Brain microvascular endothelial cell (primary cell): ENCODE results near the gene FBXW12.
"Not testable (repeated sequence)": the region's sequence is repeated elsewhere in the genome, so short reads cannot be mapped to it uniquely, and the experiment has no call there.

ENCODE experiments used
- DNase-seq: peaks from one replicate; pipeline ENCODE4 v3.0.0-alpha.2; 2020
- H3K27ac ChIP-seq: fragments of 250-450 bp; sonication (Bioruptor Pico); 2 replicates; pipeline ENCODE4 v1.5.1; 2020; ENCODE audit warnings: mild to moderate bottlenecking, moderate library complexity
- H3K27me3 ChIP-seq: fragments of 250-450 bp; sonication (Bioruptor Pico); replicated peaks from 2 replicates; pipeline ENCODE4 v1.5.1; 2020; ENCODE audit warnings: mild to moderate bottlenecking
- H3K36me3 ChIP-seq: fragments of 250-450 bp; sonication (Bioruptor Pico); replicated peaks from 2 replicates; pipeline ENCODE4 v1.5.1; 2020; ENCODE audit warnings: mild to moderate bottlenecking
- H3K4me3 ChIP-seq: 2 replicates; pipeline ENCODE4 v1.5.1; 2011; ENCODE audit warnings: low read depth, mild to moderate bottlenecking, control low read depth, low read length, moderate library complexity
- CTCF ChIP-seq: IDR thresholded peaks from 2 replicates; pipeline ENCODE4 v1.5.1; 2011; ENCODE audit warnings: low read depth, mild to moderate bottlenecking, moderate library complexity, low read length, control low read depth, inconsistent platforms; ENCODE audit errors: missing control alignments
- in situ Hi-C: cut with HindIII; loops from 2 replicates; pipeline ENCODE4 v1.10.0; 2017; ENCODE audit warnings: low sequenced_read_pairs, low pct_ligation_motif_present

Gene FBXW12

GRCh38 chr3:48395714-48396113 is 23.7 kb downstream of the FBXW12 start:
- H3K27me3 ChIP-seq: no peaks in the 10 kb centered on the region
- no peak for DNase-seq
- no peak overlapping the region for H3K4me3 ChIP-seq
- in situ Hi-C loops: no loop called here
- H3K27ac ChIP-seq: no peak overlapping the region
- TF ChIP-seq CTCF: no peak
- H3K36me3 ChIP-seq: no peaks in the 10 kb centered on the region

DNA sequence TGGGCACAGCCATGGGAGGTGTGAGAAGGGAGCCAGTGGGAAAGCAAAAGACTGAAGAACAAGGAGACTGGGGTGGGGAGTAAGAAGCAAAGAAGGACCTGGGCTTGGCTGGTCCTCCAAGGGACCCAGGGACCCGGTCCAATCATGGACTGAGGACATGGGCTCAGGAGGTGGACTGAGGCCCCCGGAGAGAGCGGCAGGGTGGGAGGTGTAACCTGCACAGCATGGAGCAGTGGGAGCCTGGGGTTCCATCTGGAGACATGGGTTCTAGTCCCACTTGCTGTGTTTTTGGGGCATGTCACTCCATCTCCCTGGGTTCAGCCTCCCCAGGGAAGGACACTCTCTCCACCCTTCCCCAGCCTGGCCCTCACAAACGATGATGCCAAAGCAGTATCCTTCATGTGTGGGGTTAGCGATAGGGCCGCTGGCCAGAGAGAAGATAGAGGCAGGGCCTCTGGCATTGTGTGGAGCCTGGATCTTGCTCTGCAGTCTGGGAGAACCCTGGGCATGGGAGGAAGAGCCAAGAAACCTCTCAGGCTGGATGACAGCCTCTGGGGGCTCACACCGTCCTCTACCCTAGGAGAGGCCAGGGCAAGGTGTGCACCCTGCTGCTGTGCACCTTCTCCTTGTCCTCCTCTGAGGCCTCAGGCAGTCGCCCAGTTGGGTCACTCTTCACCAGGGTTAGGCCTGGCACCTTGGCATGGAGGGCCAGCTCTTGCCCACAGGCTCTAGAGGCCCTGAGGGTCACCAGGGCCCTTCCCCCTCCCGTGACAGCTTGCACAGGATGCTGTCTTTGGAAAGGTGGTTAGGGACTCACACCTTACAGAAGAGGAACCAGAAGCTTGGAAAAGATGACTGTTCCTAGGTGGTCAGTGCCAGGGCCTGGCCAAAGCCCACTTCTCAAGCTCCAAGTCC is 26.0 kb downstream of the FBXW12 start:
- Histone ChIP-seq H3K27ac (no peak overlapping the region), H3K36me3 (no peaks in the 10 kb centered on the region), H3K27me3 (no peaks in the 10 kb centered on the region), H3K4me3 (no peak overlapping the region)
- in situ Hi-C loops: no loop called here
- DNase-seq: no peak
- TF ChIP-seq CTCF: no peak

DNA sequence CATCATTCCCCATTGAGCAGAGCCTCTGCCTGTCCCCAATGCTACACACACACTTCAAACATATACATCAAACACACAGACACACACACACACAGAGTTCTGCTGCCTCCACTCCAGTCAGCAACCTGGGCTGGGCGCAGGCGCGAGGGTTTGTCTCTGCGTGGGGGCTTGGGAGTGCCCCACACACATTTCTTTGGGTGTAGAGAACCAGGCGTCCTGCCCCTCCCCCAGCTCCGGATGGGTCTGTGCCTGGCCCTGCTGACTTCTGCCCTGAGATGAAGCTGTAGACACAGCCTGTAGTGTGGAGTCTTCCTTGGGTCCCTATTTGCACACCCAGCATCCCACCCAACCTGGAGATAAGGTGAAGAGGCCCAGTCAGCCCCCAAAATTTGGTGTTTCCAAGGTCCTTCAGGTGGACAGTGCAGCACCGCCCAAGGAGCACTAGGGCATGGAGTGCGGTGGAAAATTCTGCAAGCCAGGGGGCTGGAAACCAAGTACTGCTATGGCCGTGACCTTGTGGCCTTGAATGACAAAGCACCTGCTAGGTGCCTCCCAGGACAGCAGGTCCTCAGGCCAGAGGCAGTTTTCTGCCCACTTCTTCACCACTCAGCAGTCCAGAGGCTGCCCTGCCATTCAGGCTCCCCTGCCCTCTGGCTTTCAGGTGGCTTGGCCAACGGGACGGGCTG is 26.8 kb downstream of the FBXW12 start:
- H3K4me3 ChIP-seq: no peak overlapping the region
- H3K36me3 ChIP-seq: no peaks in the 10 kb centered on the region
- DNase-seq: no peak
- no peak for TF ChIP-seq CTCF
- in situ Hi-C loops: no loop called here
- no peaks in the 10 kb centered on the region for H3K27me3 ChIP-seq
- H3K27ac ChIP-seq: no peak overlapping the region

DNA sequence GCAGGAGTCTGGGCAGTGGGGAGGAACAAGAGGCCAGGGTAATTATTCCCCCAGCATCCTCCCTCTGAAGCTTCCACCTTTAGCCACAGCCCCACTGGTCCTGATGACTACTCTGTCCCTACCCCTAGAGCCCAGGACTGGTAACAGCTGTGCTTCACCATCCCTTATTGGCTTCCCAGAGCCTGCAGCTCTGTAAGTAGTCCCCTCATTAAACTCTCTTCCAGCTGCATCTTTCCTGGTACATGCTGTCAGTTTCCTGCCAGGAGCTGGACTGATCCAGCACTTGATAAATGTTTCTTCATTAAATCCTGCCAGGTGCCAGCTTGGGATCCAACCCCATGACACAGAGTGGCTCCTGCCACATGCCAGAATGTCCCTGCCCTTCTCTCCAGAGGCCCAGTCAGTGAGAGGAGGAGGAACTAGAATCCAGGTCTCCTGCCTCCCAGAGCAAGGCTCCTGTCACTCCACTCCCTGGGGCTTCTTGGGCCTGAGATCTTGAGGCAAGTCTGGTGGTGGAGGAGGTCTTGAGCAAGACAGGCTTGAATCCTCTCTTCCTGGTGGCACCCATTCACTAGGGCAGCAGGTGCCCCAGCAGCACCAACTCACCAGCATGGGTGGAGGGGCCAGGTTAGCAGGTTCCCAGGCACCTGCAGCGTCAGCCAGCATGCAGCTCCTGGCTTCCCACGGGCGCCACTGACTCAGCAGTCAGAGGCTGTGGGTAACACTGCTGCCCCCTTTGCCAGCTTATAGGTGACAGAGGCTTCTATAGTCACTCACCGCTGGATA is 27.6 kb downstream of the FBXW12 start:
- Histone ChIP-seq H3K27me3 (no peaks in the 10 kb centered on the region), H3K27ac (no peak overlapping the region), H3K36me3 (no peaks in the 10 kb centered on the region), H3K4me3 (no peak overlapping the region)
- in situ Hi-C loops: no loop called here
- no peak for TF ChIP-seq CTCF
- no peak for DNase-seq

GRCh38 chr3:48400824-48401433 is 28.9 kb downstream of the FBXW12 start:
- Histone ChIP-seq H3K27me3 (no peaks in the 10 kb centered on the region), H3K4me3 (no peak overlapping the region), H3K27ac (no peak overlapping the region), H3K36me3 (no peaks in the 10 kb centered on the region)
- peak; percentile 82 for TF ChIP-seq CTCF
- peak; percentile 22 for DNase-seq
- in situ Hi-C loops: no loop called here

DNA sequence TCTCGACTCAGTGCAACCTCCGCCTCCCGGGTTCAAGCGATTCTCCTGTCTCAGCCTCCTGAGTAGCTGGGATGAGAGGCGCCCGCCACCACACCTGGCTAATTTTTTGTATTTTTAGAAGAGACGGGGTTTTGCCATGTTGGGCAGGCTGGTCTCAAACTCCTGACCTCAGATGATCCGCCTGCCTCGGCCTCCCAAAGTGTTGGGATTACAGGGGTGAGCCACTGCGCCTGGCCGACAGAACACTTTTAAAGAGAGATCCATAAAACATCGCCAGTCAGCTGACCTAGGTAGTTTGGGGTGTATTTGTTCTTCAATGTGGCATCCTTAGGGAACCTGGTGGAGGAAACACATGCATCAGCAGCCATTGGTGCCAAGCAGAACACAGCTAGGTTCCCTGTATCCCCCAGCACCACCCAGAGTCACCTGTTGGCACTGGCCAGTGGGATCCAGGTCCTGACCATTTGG is 29.4 kb downstream of the FBXW12 start:
- H3K27ac ChIP-seq, DNase-seq, in situ Hi-C loops, H3K27me3 ChIP-seq, H3K36me3 ChIP-seq, H3K4me3 ChIP-seq: not testable (repeated sequence)
